ENCODE results near the gene PNMA5. TPM values are rescaled to one million over a fixed set of nuclear protein-coding genes. Genes with fewer than 3 reads are reported as not detected.

PNMA5 gene
- total and polyA plus RNA-seq, 8 donors: 0.07 to 0.17 (median 0.11) TPM; not detected in 2

GRCh38 chrX:152950786-152951185 lies 43.1 kb downstream of the PNMA5 start:
- ATAC-seq (no peak), DNase-seq (no peak)
- no peaks in the 10 kb centered on the region for H3K36me3 ChIP-seq
- H3K27ac ChIP-seq: no peak overlapping the region
- H3K4me1 ChIP-seq: no peaks in the 10 kb centered on the region
- intact Hi-C loops (cut with DNase I): no loop called here
- H3K9me3 ChIP-seq: no peaks in the 10 kb centered on the region
- no peak for TF ChIP-seq CTCF (IDR thresholded peaks at IDR 0.05)
- no peaks in the 10 kb centered on the region for H3K27me3 ChIP-seq
- H3K4me3 ChIP-seq: no peak overlapping the region

GRCh38 chrX:152949114-152949513 lies 44.8 kb downstream of the PNMA5 start:
- intact Hi-C loops (cut with DNase I): no loop called here
- no peaks in the 10 kb centered on the region for H3K27me3 ChIP-seq
- no peaks in the 10 kb centered on the region for H3K9me3 ChIP-seq
- no peak for TF ChIP-seq CTCF (IDR thresholded peaks at IDR 0.05)
- H3K27ac ChIP-seq: no peak overlapping the region
- no peaks in the 10 kb centered on the region for H3K4me1 ChIP-seq
- DNase-seq (no peak), ATAC-seq (no peak)
- H3K4me3 ChIP-seq: no peak overlapping the region
- H3K36me3 ChIP-seq: no peaks in the 10 kb centered on the region

- intact Hi-C loops (cut with DNase I): no loop called here
- H3K4me3 ChIP-seq: no peak overlapping the region
- no peak for TF ChIP-seq CTCF (IDR thresholded peaks at IDR 0.05)
- DNase-seq: no peak
- no peaks in the 10 kb centered on the region for H3K27me3 ChIP-seq
- no peaks in the 10 kb centered on the region for H3K9me3 ChIP-seq
- ATAC-seq: no peak
- no peaks in the 10 kb centered on the region for H3K36me3 ChIP-seq
- H3K27ac ChIP-seq: no peak overlapping the region
- no peaks in the 10 kb centered on the region for H3K4me1 ChIP-seq
Measured at GRCh38 chrX:152946681-152947080, 47.2 kb downstream of the PNMA5 start.

- intact Hi-C loops (cut with DNase I): no loop called here
Measured at GRCh38 chrX:152945021-152945979, 48.6 kb downstream of the PNMA5 start.

More at GRCh38 chrX:152945021-152945979, 48.6 kb downstream of the PNMA5 start:
- no peaks in the 10 kb centered on the region for H3K4me1 ChIP-seq
- H3K27me3 ChIP-seq: no peaks in the 10 kb centered on the region
- no peaks in the 10 kb centered on the region for H3K9me3 ChIP-seq
- H3K36me3 ChIP-seq: no peaks in the 10 kb centered on the region
- no peak overlapping the region for H3K4me3 ChIP-seq
- H3K27ac ChIP-seq: no peak overlapping the region
- no peak for TF ChIP-seq CTCF (IDR thresholded peaks at IDR 0.05)
- ATAC-seq: no peak
- DNase-seq: peak in 1 of 4 donors; percentile 20
